Right ventricle myocardium inferior (tissue), 1 donor: ENCODE data around the gene XAGE2. TPM values are rescaled to one million over a fixed set of nuclear protein-coding genes. Genes with fewer than 3 reads are reported as not detected.
"Not testable (repeated sequence)": the region's sequence is repeated elsewhere in the genome, so short reads cannot be mapped to it uniquely, and the experiment has no call there.

Source experiments
- ATAC-seq: fragments of 200-7000 bp; cut with Tn5 transposase; one replicate; pipeline ENCODE4 v1.9.1; 2020; ENCODE audit warnings: mild to moderate bottlenecking, moderate library complexity
- DNase-seq: peaks from one replicate; pipeline ENCODE4 v3.0.0; 2021; ENCODE audit errors: missing footprints
- intact Hi-C: fragments of 100-400 bp; cut with DNase I; formaldehyde crosslinking; loops from one replicate; pipeline ENCODE4 v1.11.0; 2022
- long read RNA-seq: library from polyadenylated mRNA; unstranded; transcript quantifications from one replicate; pipeline ENCODE4 v2.0.0, GENCODE V29; 2021
- total RNA-seq: library from RNA; stranded (reverse); fragmentation: NEBNext Ultra II Directional; extraction: Animal tissue kit (Norgen Biotek cat#: 25700); gene quantifications from one replicate; pipeline ENCODE4 v1.2.1, GENCODE V29; 2021
- donor health status: DM: no; HTN: yes; CAD: no; lungs with severe emphysema.

XAGE2 gene
- not detected for total RNA-seq
- long read RNA-seq = 0 reads

GRCh38 chrX:52368368-52369055 lies at the start of gene XAGE2:
Gene XAGE2, plus strand, starts transcription at chrX:52369021. Its CDS starts 994 bp downstream, at chrX:52370015.
- intact Hi-C loops = no loop called here
- DNase-seq (no peak), ATAC-seq (no peak)

GRCh38 chrX:52337410-52337809 lies 31.4 kb upstream of the XAGE2 start:
- intact Hi-C loops = no loop called here
- ATAC-seq = no peak
- no peak for DNase-seq

GRCh38 chrX:52341493-52341892 lies 27.3 kb upstream of the XAGE2 start:
- DNase-seq = no peak
- intact Hi-C loops = no loop called here
- no peak for ATAC-seq

GRCh38 chrX:52343131-52343530 lies 25.7 kb upstream of the XAGE2 start:
- intact Hi-C loops, ATAC-seq, DNase-seq: not testable (repeated sequence)

- intact Hi-C loops, ATAC-seq, DNase-seq: not testable (repeated sequence)
Observed at GRCh38 chrX:52345402-52345801, 23.4 kb upstream of the XAGE2 start.

GRCh38 chrX:52346174-52347165 lies 22.4 kb upstream of the XAGE2 start:
- ATAC-seq (no peak), DNase-seq (no peak)
- intact Hi-C loops = no loop called here

GRCh38 chrX:52349681-52350080 lies 19.1 kb upstream of the XAGE2 start:
- intact Hi-C loops = no loop called here
- no peak for ATAC-seq
- DNase-seq = no peak

- intact Hi-C loops = no loop called here
- no peak for ATAC-seq
- no peak for DNase-seq
Observed at GRCh38 chrX:52352551-52352950, 16.3 kb upstream of the XAGE2 start.

GRCh38 chrX:52353838-52354237 lies 15.0 kb upstream of the XAGE2 start:
- ATAC-seq (no peak), DNase-seq (no peak)
- intact Hi-C loops = no loop called here

- intact Hi-C loops = no loop called here
- DNase-seq (no peak), ATAC-seq (no peak)
Observed at GRCh38 chrX:52355108-52355507, 13.7 kb upstream of the XAGE2 start.

GRCh38 chrX:52359614-52360232 lies 9.1 kb upstream of the XAGE2 start:
- ATAC-seq = no peak
- intact Hi-C loops = no loop called here
- DNase-seq = no peak

- ATAC-seq = no peak
- DNase-seq = no peak
- intact Hi-C loops = no loop called here
Observed at GRCh38 chrX:52361941-52362340, 6.9 kb upstream of the XAGE2 start.

- intact Hi-C loops = no loop called here
- ATAC-seq (no peak), DNase-seq (no peak)
Observed at GRCh38 chrX:52363247-52363883, 5.5 kb upstream of the XAGE2 start.

- ATAC-seq (no peak), DNase-seq (no peak)
- intact Hi-C loops = no loop called here
Observed at GRCh38 chrX:52378870-52379269, 10.0 kb downstream of the XAGE2 start.

GRCh38 chrX:52380993-52381392 lies 12.2 kb downstream of the XAGE2 start:
- no peak for ATAC-seq
- DNase-seq = no peak
- intact Hi-C loops = no loop called here

- DNase-seq (no peak), ATAC-seq (no peak)
- intact Hi-C loops = no loop called here
Observed at GRCh38 chrX:52410439-52411394, 41.9 kb downstream of the XAGE2 start.

- no peak for DNase-seq
- ATAC-seq = no peak
- intact Hi-C loops = no loop called here
Observed at GRCh38 chrX:52415304-52415703, 46.5 kb downstream of the XAGE2 start.

- intact Hi-C loops = no loop called here
- DNase-seq = no peak
- no peak for ATAC-seq
Observed at GRCh38 chrX:52416816-52417215, 48.0 kb downstream of the XAGE2 start.
